ENCODE data around the gene CCZ1. TPM values are rescaled to one million over a fixed set of nuclear protein-coding genes. Genes with fewer than 3 reads are reported as not detected.

Gene CCZ1
- polyA plus RNA-seq, 1 of the 3 experiments (the other 2 are of a cell fraction), result 69.8 TPM

DNA sequence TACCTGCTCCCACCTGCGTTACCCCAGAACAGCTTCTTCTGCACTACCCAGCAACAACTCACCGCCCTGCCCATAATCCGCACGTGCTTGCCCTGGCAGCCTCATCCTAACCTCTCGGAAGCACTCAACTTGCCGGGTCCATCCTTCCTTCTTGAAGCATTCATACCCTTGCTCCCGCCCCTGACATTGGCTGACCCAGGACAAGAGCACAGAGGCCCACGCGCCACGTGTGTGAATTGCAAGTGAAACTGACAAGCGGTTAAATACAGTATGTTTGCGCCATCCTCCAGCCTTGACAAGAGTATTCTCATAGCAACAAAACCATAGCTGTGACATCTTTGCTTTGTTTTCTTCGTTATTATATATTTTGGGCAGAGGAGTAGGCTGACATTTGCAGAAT, 28.8 kb upstream of the CCZ1 start:
- Histone ChIP-seq H3K9me2 (no peaks in the 10 kb centered on the region), H3K9me3 (no peaks in the 10 kb centered on the region), H3K27me3 (ENCODE audit: insufficient read depth) (peaks cover 2% of the 10 kb centered on the region; the same call in 1 of the 2 replicates), H3K4me2 (no peak overlapping the region), H3K79me2 (ENCODE audit: insufficient read depth) (no peaks in the 10 kb centered on the region), H4K20me1 (ENCODE audit: insufficient read depth) (no peaks in the 10 kb centered on the region), H3K36me3 (replicated peaks in 1 of 2; ENCODE audit: control insufficient read depth in 1 of 2, insufficient read depth in 2 of 2, low read length in 1 of 2) (no peaks in the 10 kb centered on the region), H3K27ac (ENCODE audit: low read depth in 2 of 2, low read length in 1 of 2) (no peak overlapping the region), H3K4me1 (ENCODE audit: control insufficient read depth in 1 of 2, insufficient read depth in 2 of 2, low read depth in 1 of 2, low read length in 1 of 2) (no peaks in the 10 kb centered on the region), H3F3A (replicated peaks; ENCODE audit: insufficient read depth) (no peaks in the 10 kb centered on the region), H3K4me3 (ENCODE audit: low read depth in 2 of 2, low read length in 1 of 2) (no peak overlapping the region), H2AFZ (ENCODE audit: low read depth) (no peak overlapping the region), H3K9ac (no peak overlapping the region)
- ChIA-PET POLR2A (no interaction called here), CTCF (interaction anchor here (2.6 kb wide), 1 partner anchor 13 kb away, joined by 14 read pairs; no protein-coding TSS in a partner anchor)
- TF ChIP-seq, protein P1, sequence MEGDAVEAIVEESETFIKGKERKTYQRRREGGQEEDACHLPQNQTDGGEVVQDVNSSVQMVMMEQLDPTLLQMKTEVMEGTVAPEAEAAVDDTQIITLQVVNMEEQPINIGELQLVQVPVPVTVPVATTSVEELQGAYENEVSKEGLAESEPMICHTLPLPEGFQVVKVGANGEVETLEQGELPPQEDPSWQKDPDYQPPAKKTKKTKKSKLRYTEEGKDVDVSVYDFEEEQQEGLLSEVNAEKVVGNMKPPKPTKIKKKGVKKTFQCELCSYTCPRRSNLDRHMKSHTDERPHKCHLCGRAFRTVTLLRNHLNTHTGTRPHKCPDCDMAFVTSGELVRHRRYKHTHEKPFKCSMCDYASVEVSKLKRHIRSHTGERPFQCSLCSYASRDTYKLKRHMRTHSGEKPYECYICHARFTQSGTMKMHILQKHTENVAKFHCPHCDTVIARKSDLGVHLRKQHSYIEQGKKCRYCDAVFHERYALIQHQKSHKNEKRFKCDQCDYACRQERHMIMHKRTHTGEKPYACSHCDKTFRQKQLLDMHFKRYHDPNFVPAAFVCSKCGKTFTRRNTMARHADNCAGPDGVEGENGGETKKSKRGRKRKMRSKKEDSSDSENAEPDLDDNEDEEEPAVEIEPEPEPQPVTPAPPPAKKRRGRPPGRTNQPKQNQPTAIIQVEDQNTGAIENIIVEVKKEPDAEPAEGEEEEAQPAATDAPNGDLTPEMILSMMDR (IDR thresholded peaks at IDR 0.05), result no peak
- TF ChIP-seq RAD21 (IDR thresholded peaks at IDR 0.05; ENCODE audit: low read length) (no peak), YY1 (IDR thresholded peaks at IDR 0.05; ENCODE audit: low read depth) (no peak), RXRA (IDR thresholded peaks at IDR 0.05; ENCODE audit: borderline replicate concordance, low read depth) (no peak), GABPA (IDR thresholded peaks at IDR 0.05; ENCODE audit: low read depth) (no peak), POLR2AphosphoS5 (IDR thresholded peaks at IDR 0.05; ENCODE audit: low read depth, low read length) (no peak)
- TF ChIP-seq, protein P2, sequence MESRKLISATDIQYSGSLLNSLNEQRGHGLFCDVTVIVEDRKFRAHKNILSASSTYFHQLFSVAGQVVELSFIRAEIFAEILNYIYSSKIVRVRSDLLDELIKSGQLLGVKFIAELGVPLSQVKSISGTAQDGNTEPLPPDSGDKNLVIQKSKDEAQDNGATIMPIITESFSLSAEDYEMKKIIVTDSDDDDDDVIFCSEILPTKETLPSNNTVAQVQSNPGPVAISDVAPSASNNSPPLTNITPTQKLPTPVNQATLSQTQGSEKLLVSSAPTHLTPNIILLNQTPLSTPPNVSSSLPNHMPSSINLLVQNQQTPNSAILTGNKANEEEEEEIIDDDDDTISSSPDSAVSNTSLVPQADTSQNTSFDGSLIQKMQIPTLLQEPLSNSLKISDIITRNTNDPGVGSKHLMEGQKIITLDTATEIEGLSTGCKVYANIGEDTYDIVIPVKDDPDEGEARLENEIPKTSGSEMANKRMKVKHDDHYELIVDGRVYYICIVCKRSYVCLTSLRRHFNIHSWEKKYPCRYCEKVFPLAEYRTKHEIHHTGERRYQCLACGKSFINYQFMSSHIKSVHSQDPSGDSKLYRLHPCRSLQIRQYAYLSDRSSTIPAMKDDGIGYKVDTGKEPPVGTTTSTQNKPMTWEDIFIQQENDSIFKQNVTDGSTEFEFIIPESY (IDR thresholded peaks at IDR 0.05; ENCODE audit: borderline replicate concordance, low read depth), result no peak
- TF ChIP-seq, protein P3, sequence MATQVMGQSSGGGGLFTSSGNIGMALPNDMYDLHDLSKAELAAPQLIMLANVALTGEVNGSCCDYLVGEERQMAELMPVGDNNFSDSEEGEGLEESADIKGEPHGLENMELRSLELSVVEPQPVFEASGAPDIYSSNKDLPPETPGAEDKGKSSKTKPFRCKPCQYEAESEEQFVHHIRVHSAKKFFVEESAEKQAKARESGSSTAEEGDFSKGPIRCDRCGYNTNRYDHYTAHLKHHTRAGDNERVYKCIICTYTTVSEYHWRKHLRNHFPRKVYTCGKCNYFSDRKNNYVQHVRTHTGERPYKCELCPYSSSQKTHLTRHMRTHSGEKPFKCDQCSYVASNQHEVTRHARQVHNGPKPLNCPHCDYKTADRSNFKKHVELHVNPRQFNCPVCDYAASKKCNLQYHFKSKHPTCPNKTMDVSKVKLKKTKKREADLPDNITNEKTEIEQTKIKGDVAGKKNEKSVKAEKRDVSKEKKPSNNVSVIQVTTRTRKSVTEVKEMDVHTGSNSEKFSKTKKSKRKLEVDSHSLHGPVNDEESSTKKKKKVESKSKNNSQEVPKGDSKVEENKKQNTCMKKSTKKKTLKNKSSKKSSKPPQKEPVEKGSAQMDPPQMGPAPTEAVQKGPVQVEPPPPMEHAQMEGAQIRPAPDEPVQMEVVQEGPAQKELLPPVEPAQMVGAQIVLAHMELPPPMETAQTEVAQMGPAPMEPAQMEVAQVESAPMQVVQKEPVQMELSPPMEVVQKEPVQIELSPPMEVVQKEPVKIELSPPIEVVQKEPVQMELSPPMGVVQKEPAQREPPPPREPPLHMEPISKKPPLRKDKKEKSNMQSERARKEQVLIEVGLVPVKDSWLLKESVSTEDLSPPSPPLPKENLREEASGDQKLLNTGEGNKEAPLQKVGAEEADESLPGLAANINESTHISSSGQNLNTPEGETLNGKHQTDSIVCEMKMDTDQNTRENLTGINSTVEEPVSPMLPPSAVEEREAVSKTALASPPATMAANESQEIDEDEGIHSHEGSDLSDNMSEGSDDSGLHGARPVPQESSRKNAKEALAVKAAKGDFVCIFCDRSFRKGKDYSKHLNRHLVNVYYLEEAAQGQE (IDR thresholded peaks at IDR 0.05; ENCODE audit: low read depth, low read length), result no peak
- TF ChIP-seq, protein P4, sequence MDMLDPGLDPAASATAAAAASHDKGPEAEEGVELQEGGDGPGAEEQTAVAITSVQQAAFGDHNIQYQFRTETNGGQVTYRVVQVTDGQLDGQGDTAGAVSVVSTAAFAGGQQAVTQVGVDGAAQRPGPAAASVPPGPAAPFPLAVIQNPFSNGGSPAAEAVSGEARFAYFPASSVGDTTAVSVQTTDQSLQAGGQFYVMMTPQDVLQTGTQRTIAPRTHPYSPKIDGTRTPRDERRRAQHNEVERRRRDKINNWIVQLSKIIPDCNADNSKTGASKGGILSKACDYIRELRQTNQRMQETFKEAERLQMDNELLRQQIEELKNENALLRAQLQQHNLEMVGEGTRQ (IDR thresholded peaks at IDR 0.05; ENCODE audit: borderline replicate concordance, low read depth, low read length), result no peak
- DNase-seq, result no peak
- 87% methylated on average over 13 of the region's 13 CpGs for WGBS (ENCODE audit: low lambda C conversion rate)
